ENCODE measurements around the gene RLBP1. TPM values are rescaled to one million over a fixed set of nuclear protein-coding genes. Genes with fewer than 3 reads are reported as not detected.

The RLBP1 gene
- total RNA-seq, 1 experiment from 2014 or later = not detected

DNA sequence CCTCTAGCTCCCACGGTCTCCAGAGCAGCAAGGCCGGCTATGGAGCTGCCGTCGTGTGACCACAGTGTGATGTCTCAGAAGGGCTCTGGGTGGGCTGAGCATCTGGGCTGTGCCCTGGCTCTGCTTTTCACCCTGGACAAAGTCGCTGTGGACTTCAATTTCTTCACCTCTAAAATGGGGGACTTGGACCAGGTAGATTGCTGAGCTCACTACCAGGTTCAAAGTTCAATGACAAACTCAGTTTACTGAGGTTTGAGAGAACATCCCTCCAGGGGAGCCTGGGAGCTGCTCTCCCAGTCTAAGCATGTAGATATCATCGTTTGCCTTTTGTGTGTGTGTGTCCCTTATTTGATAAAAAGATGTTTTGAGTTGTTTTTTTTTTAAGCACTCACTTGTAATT, 25.1 kb downstream of the RLBP1 start:
- intact Hi-C loops (cut with micrococcal nuclease) = no loop called here
- Histone ChIP-seq H3K4me1 (ENCODE audit: insufficient read depth, low read length) (peaks cover 14% of the 10 kb centered on the region), H2AFZ (ENCODE audit: low read length) (no peak overlapping the region), H3K9me2 (replicated peaks; ENCODE audit: low read length) (no peaks in the 10 kb centered on the region), H3K4me2 (ENCODE audit: low read length) (no peak overlapping the region), H3K4me3 (ENCODE audit: low read length) (no peak overlapping the region), H3F3A (ENCODE audit: low read length, unreplicated experiment) (no peaks in the 10 kb centered on the region), H3K9ac (ENCODE audit: low read length) (no peak overlapping the region), H3K9me3 (ENCODE audit: low read length) (no peaks in the 10 kb centered on the region), H4K20me1 (ENCODE audit: low read length) (no peaks in the 10 kb centered on the region), H3K36me3 (ENCODE audit: low read depth, low read length) (peaks cover 5% of the 10 kb centered on the region; the same call in 1 of the 2 replicates), H3K27ac (ENCODE audit: low read length) (no peak overlapping the region), H3K27me3 (ENCODE audit: low read length) (no peaks in the 10 kb centered on the region), H3K79me2 (ENCODE audit: low read length) (no peaks in the 10 kb centered on the region)
- no peak for ATAC-seq
- no peak for TF ChIP-seq CTCF (conservative IDR thresholded peaks at IDR 0.05; ENCODE audit: low read depth, low read length)
- TF ChIP-seq EZH2 (IDR thresholded peaks at IDR 0.05; ENCODE audit: low read length, unreplicated experiment) = no peak
- no peak for TF ChIP-seq EZH2phosphoT487 (IDR thresholded peaks at IDR 0.05; ENCODE audit: borderline replicate concordance, low read length)
- POLR2A ChIA-PET (ENCODE audit: unreplicated experiment) = no interaction called here
- no peak for DNase-seq
- BruUV-seq (replicated peaks) = no TSS peak
- CTCF ChIA-PET = no interaction called here

DNA sequence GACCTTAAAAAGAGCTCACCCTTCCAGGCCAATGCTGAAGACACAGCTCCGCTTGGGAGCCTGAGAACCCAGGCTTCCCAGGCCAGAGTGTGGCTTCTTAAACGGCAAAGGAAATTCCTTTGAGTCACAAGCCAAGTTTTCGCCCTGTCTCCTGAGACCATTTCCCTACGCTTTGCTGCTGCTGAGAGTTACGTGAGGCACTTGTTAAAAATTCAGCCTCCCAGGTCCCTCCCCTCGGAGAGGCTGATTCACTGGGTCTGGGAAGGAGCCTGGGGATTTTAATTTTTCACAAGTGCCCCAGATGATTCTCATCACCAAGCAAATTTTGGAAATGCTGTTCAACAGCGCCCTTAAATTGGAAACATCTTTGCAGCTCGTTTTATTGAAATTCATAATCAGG, 25.5 kb downstream of the RLBP1 start:
- no TSS peak for BruUV-seq (replicated peaks)
- H3F3A ChIP-seq (ENCODE audit: low read length, unreplicated experiment) = no peaks in the 10 kb centered on the region
- H3K79me2 ChIP-seq (ENCODE audit: low read length) = no peaks in the 10 kb centered on the region
- H3K4me2 ChIP-seq (ENCODE audit: low read length) = no peak overlapping the region
- TF ChIP-seq EZH2 (IDR thresholded peaks at IDR 0.05; ENCODE audit: low read length, unreplicated experiment) (no peak), EZH2phosphoT487 (IDR thresholded peaks at IDR 0.05; ENCODE audit: borderline replicate concordance, low read length) (no peak), CTCF (conservative IDR thresholded peaks at IDR 0.05; ENCODE audit: low read depth, low read length) (no peak)
- H3K36me3 ChIP-seq (ENCODE audit: low read depth, low read length) = peaks cover 5% of the 10 kb centered on the region; the same call in 1 of the 2 replicates
- H3K27me3 ChIP-seq (ENCODE audit: low read length) = no peaks in the 10 kb centered on the region
- H3K9ac ChIP-seq (ENCODE audit: low read length) = no peak overlapping the region
- intact Hi-C loops (cut with micrococcal nuclease) = no loop called here
- no peaks in the 10 kb centered on the region for H4K20me1 ChIP-seq (ENCODE audit: low read length)
- no peak overlapping the region for H2AFZ ChIP-seq (ENCODE audit: low read length)
- ChIA-PET CTCF (interaction anchor here (0.9 kb wide), 1 partner anchor 104 kb away, joined by 3 read pairs; no protein-coding TSS in a partner anchor), POLR2A (ENCODE audit: unreplicated experiment) (no interaction called here)
- ATAC-seq (no peak), DNase-seq (no peak)
- H3K9me3 ChIP-seq (ENCODE audit: low read length) = no peaks in the 10 kb centered on the region
- H3K4me1 ChIP-seq (ENCODE audit: insufficient read depth, low read length) = peaks cover 14% of the 10 kb centered on the region
- H3K9me2 ChIP-seq (replicated peaks; ENCODE audit: low read length) = no peaks in the 10 kb centered on the region
- H3K27ac ChIP-seq (ENCODE audit: low read length) = no peak overlapping the region
- no peak overlapping the region for H3K4me3 ChIP-seq (ENCODE audit: low read length)

- no peak overlapping the region for H2AFZ ChIP-seq (ENCODE audit: low read length)
- no peaks in the 10 kb centered on the region for H3K9me2 ChIP-seq (replicated peaks; ENCODE audit: low read length)
- ATAC-seq = no peak
- ChIA-PET POLR2A (ENCODE audit: unreplicated experiment) (no interaction called here), CTCF (interaction anchor here (0.6 kb wide), 1 partner anchor 105 kb away, joined by 3 read pairs; no protein-coding TSS in a partner anchor)
- intact Hi-C loops (cut with micrococcal nuclease) = no loop called here
- H3K36me3 ChIP-seq (ENCODE audit: low read depth, low read length) = peaks cover 5% of the 10 kb centered on the region; the same call in 1 of the 2 replicates
- H3K27me3 ChIP-seq (ENCODE audit: low read length) = no peaks in the 10 kb centered on the region
- H3K4me1 ChIP-seq (ENCODE audit: insufficient read depth, low read length) = peaks cover 14% of the 10 kb centered on the region
- H3K9ac ChIP-seq (ENCODE audit: low read length) = no peak overlapping the region
- no peaks in the 10 kb centered on the region for H3K79me2 ChIP-seq (ENCODE audit: low read length)
- no TSS peak for BruUV-seq (replicated peaks)
- no peaks in the 10 kb centered on the region for H4K20me1 ChIP-seq (ENCODE audit: low read length)
- H3K9me3 ChIP-seq (ENCODE audit: low read length) = no peaks in the 10 kb centered on the region
- no peak overlapping the region for H3K4me3 ChIP-seq (ENCODE audit: low read length)
- no peak overlapping the region for H3K4me2 ChIP-seq (ENCODE audit: low read length)
- DNase-seq = no peak
- H3F3A ChIP-seq (ENCODE audit: low read length, unreplicated experiment) = no peaks in the 10 kb centered on the region
- H3K27ac ChIP-seq (ENCODE audit: low read length) = no peak overlapping the region
- TF ChIP-seq CTCF (conservative IDR thresholded peaks at IDR 0.05; ENCODE audit: low read depth, low read length) = no peak
- TF ChIP-seq EZH2phosphoT487 (IDR thresholded peaks at IDR 0.05; ENCODE audit: borderline replicate concordance, low read length) = no peak
- no peak for TF ChIP-seq EZH2 (IDR thresholded peaks at IDR 0.05; ENCODE audit: low read length, unreplicated experiment)
Measured at GRCh38 chr15:89194608-89195007, 26.8 kb downstream of the RLBP1 start.
